ENCODE measurements around the gene HDGFL2. TPM values are rescaled to one million over a fixed set of nuclear protein-coding genes. Genes with fewer than 3 reads are reported as not detected.

Gene HDGFL2
- total and polyA plus RNA-seq, 2 donors (not counting 1 experiment from before 2014, with no cell fraction given): 19.5 to 51.2 TPM

- no peak overlapping the region for H3K4me2 ChIP-seq (ENCODE audit: extremely low read depth, insufficient read depth, low read length)
- H3K9ac ChIP-seq (ENCODE audit: insufficient read depth, low read length): no peak overlapping the region
- no peak overlapping the region for H2AFZ ChIP-seq (ENCODE audit: low read length)
- H4K20me1 ChIP-seq (ENCODE audit: control insufficient read depth, extremely low read depth, insufficient read depth, low read length): no peaks in the 10 kb centered on the region
- no peaks in the 10 kb centered on the region for H3K9me3 ChIP-seq (ENCODE audit: control insufficient read depth, insufficient read depth, low read depth, low read length)
- H3K27me3 ChIP-seq (ENCODE audit: control insufficient read depth, insufficient read depth, low read length): peaks cover 7% of the 10 kb centered on the region
- no peak for DNase-seq (ENCODE audit: low read depth in 2 of 2)
- no peaks in the 10 kb centered on the region for H3K79me2 ChIP-seq (ENCODE audit: control insufficient read depth, insufficient read depth, low read length)
- H3K4me1 ChIP-seq (ENCODE audit: control insufficient read depth, extremely low read depth, insufficient read depth, low read length): no peaks in the 10 kb centered on the region
- TF ChIP-seq EZH2 (IDR thresholded peaks at IDR 0.05; ENCODE audit: low read length, missing control alignments) (no peak), CTCF (conservative IDR thresholded peaks at IDR 0.05 in 1 of 2, IDR thresholded peaks at IDR 0.05 in 1 of 2; ENCODE audit: low read depth in 1 of 2, low read length in 2 of 2) (no peak)
- H3K27ac ChIP-seq (ENCODE audit: insufficient read depth, low read length): no peak overlapping the region
- no peak overlapping the region for H3K4me3 ChIP-seq (replicated peaks in 1 of 4; ENCODE audit: control extremely low read depth in 1 of 4, insufficient read depth in 1 of 4, low read depth in 3 of 4, low read length in 4 of 4)
- no peaks in the 10 kb centered on the region for H3K36me3 ChIP-seq (ENCODE audit: control insufficient read depth, insufficient read depth, low read length)
Measured at GRCh38 chr19:4533334-4533733, 61.2 kb downstream of the HDGFL2 start.

GRCh38 chr19:4533835-4534424 is 61.8 kb downstream of the HDGFL2 start:
- Histone ChIP-seq H2AFZ (ENCODE audit: low read length) (no peak overlapping the region), H3K4me1 (ENCODE audit: control insufficient read depth, extremely low read depth, insufficient read depth, low read length) (no peaks in the 10 kb centered on the region), H3K27ac (ENCODE audit: insufficient read depth, low read length) (no peak overlapping the region), H3K4me2 (ENCODE audit: extremely low read depth, insufficient read depth, low read length) (no peak overlapping the region), H3K9me3 (ENCODE audit: control insufficient read depth, insufficient read depth, low read depth, low read length) (no peaks in the 10 kb centered on the region), H3K9ac (ENCODE audit: insufficient read depth, low read length) (no peak overlapping the region), H4K20me1 (ENCODE audit: control insufficient read depth, extremely low read depth, insufficient read depth, low read length) (no peaks in the 10 kb centered on the region), H3K36me3 (ENCODE audit: control insufficient read depth, insufficient read depth, low read length) (no peaks in the 10 kb centered on the region), H3K79me2 (ENCODE audit: control insufficient read depth, insufficient read depth, low read length) (no peaks in the 10 kb centered on the region), H3K27me3 (ENCODE audit: control insufficient read depth, insufficient read depth, low read length) (peaks cover 7% of the 10 kb centered on the region), H3K4me3 (replicated peaks in 1 of 4; ENCODE audit: control extremely low read depth in 1 of 4, insufficient read depth in 1 of 4, low read depth in 3 of 4, low read length in 4 of 4) (no peak overlapping the region)
- TF ChIP-seq EZH2 (IDR thresholded peaks at IDR 0.05; ENCODE audit: low read length, missing control alignments) (no peak), CTCF (conservative IDR thresholded peaks at IDR 0.05 in 1 of 2, IDR thresholded peaks at IDR 0.05 in 1 of 2; ENCODE audit: low read depth in 1 of 2, low read length in 2 of 2) (no peak)
- no peak for DNase-seq (ENCODE audit: low read depth in 2 of 2)

GRCh38 chr19:4534836-4535658 is 63.0 kb downstream of the HDGFL2 start, which contains the start of gene PLIN5:
PLIN5 (minus strand) TSS chr19:4535224; CDS start chr19:4534074, 1,150 bp downstream.
- Histone ChIP-seq H2AFZ (ENCODE audit: low read length) (no peak within 1 kb of the TSS), H3K4me3 (replicated peaks in 1 of 4; ENCODE audit: control extremely low read depth in 1 of 4, insufficient read depth in 1 of 4, low read depth in 3 of 4, low read length in 4 of 4) (peak within 1 kb of the TSS in 1 of 4 experiments; percentile 9)

More at GRCh38 chr19:4534836-4535658, 63.0 kb downstream of the HDGFL2 start, which contains the start of gene PLIN5:
- H3K36me3 ChIP-seq (ENCODE audit: control insufficient read depth, insufficient read depth, low read length): no peaks in the 10 kb centered on the region
- peak within 1 kb of the TSS; percentile 40 for H3K4me2 ChIP-seq (ENCODE audit: extremely low read depth, insufficient read depth, low read length)
- H3K4me1 ChIP-seq (ENCODE audit: control insufficient read depth, extremely low read depth, insufficient read depth, low read length): no peaks in the 10 kb centered on the region
- H3K9ac ChIP-seq (ENCODE audit: insufficient read depth, low read length): no peak within 1 kb of the TSS
- no peak for TF ChIP-seq CTCF (conservative IDR thresholded peaks at IDR 0.05 in 1 of 2, IDR thresholded peaks at IDR 0.05 in 1 of 2; ENCODE audit: low read depth in 1 of 2, low read length in 2 of 2)
- no peaks in the 10 kb centered on the region for H3K9me3 ChIP-seq (ENCODE audit: control insufficient read depth, insufficient read depth, low read depth, low read length)
- peak; percentile 29 to 47 for DNase-seq (ENCODE audit: low read depth in 2 of 2)
- no peaks in the 10 kb centered on the region for H4K20me1 ChIP-seq (ENCODE audit: control insufficient read depth, extremely low read depth, insufficient read depth, low read length)
- no peaks in the 10 kb centered on the region for H3K79me2 ChIP-seq (ENCODE audit: control insufficient read depth, insufficient read depth, low read length)
- H3K27me3 ChIP-seq (ENCODE audit: control insufficient read depth, insufficient read depth, low read length): peaks cover 4% of the 10 kb centered on the region
- no peak within 1 kb of the TSS for H3K27ac ChIP-seq (ENCODE audit: insufficient read depth, low read length)
